Measurements from ENCODE around the gene ZBTB9.

The ZBTB9 gene

GRCh38 chr6:33432546-33432945, 21.8 kb upstream of the ZBTB9 start:
- no peaks in the 10 kb centered on the region for H3K27me3 ChIP-seq (ENCODE audit: insufficient read depth, low read length, poor library complexity, severe bottlenecking)
- H3K4me3 ChIP-seq (ENCODE audit: low read length, poor library complexity, severe bottlenecking), result no peak overlapping the region
- H3K9me3 ChIP-seq (ENCODE audit: insufficient read depth, low read depth, low read length), result no peaks in the 10 kb centered on the region
- H3K36me3 ChIP-seq (ENCODE audit: insufficient read depth, low read length), result peaks cover 14% of the 10 kb centered on the region; the same call in 1 of the 2 replicates
- H3K4me1 ChIP-seq (ENCODE audit: insufficient read depth, low read length, poor library complexity, severe bottlenecking), result peaks cover 27% of the 10 kb centered on the region
- no peak overlapping the region for H2AFZ ChIP-seq (ENCODE audit: low read length)
- H3K9me2 ChIP-seq (replicated peaks; ENCODE audit: low read depth, low read length), result no peaks in the 10 kb centered on the region
- H4K20me1 ChIP-seq (ENCODE audit: insufficient read depth, low read length, poor library complexity, severe bottlenecking), result peaks cover 13% of the 10 kb centered on the region
- H3F3A ChIP-seq (ENCODE audit: low read depth), result no peaks in the 10 kb centered on the region
- TF ChIP-seq, protein P1, sequence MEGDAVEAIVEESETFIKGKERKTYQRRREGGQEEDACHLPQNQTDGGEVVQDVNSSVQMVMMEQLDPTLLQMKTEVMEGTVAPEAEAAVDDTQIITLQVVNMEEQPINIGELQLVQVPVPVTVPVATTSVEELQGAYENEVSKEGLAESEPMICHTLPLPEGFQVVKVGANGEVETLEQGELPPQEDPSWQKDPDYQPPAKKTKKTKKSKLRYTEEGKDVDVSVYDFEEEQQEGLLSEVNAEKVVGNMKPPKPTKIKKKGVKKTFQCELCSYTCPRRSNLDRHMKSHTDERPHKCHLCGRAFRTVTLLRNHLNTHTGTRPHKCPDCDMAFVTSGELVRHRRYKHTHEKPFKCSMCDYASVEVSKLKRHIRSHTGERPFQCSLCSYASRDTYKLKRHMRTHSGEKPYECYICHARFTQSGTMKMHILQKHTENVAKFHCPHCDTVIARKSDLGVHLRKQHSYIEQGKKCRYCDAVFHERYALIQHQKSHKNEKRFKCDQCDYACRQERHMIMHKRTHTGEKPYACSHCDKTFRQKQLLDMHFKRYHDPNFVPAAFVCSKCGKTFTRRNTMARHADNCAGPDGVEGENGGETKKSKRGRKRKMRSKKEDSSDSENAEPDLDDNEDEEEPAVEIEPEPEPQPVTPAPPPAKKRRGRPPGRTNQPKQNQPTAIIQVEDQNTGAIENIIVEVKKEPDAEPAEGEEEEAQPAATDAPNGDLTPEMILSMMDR (conservative IDR thresholded peaks at IDR 0.05; ENCODE audit: low read length), result no peak
- TF ChIP-seq EZH2phosphoT487 (IDR thresholded peaks at IDR 0.05; ENCODE audit: borderline replicate concordance), result no peak
- no peak overlapping the region for H3K4me2 ChIP-seq (ENCODE audit: low read depth, low read length, poor library complexity, severe bottlenecking)
- peaks cover 13% of the 10 kb centered on the region; the same call in 1 of the 2 replicates for H3K79me2 ChIP-seq (ENCODE audit: insufficient read depth, low read length)
- H3K9ac ChIP-seq (ENCODE audit: low read depth, low read length, poor library complexity, severe bottlenecking), result no peak overlapping the region

- Histone ChIP-seq H3K4me2 (ENCODE audit: low read depth, low read length, poor library complexity, severe bottlenecking) (no peak overlapping the region), H3K9me2 (replicated peaks; ENCODE audit: low read depth, low read length) (no peaks in the 10 kb centered on the region), H3K4me3 (ENCODE audit: low read length, poor library complexity, severe bottlenecking) (no peak overlapping the region), H3K36me3 (ENCODE audit: insufficient read depth, low read length) (peaks cover 20% of the 10 kb centered on the region; the same call in 1 of the 2 replicates), H3K4me1 (ENCODE audit: insufficient read depth, low read length, poor library complexity, severe bottlenecking) (peaks cover 27% of the 10 kb centered on the region), H3K9me3 (ENCODE audit: insufficient read depth, low read depth, low read length) (no peaks in the 10 kb centered on the region), H4K20me1 (ENCODE audit: insufficient read depth, low read length, poor library complexity, severe bottlenecking) (peaks cover 12% of the 10 kb centered on the region), H3K79me2 (ENCODE audit: insufficient read depth, low read length) (peaks cover 11% of the 10 kb centered on the region; the same call in 1 of the 2 replicates), H3K9ac (ENCODE audit: low read depth, low read length, poor library complexity, severe bottlenecking) (no peak overlapping the region), H2AFZ (ENCODE audit: low read length) (no peak overlapping the region), H3F3A (ENCODE audit: low read depth) (no peaks in the 10 kb centered on the region), H3K27me3 (ENCODE audit: insufficient read depth, low read length, poor library complexity, severe bottlenecking) (no peaks in the 10 kb centered on the region)
- TF ChIP-seq, protein P1 (conservative IDR thresholded peaks at IDR 0.05; ENCODE audit: low read length), result no peak
- no peak for TF ChIP-seq EZH2phosphoT487 (IDR thresholded peaks at IDR 0.05; ENCODE audit: borderline replicate concordance)
Measured at GRCh38 chr6:33433001-33433543, 21.3 kb upstream of the ZBTB9 start.

DNA sequence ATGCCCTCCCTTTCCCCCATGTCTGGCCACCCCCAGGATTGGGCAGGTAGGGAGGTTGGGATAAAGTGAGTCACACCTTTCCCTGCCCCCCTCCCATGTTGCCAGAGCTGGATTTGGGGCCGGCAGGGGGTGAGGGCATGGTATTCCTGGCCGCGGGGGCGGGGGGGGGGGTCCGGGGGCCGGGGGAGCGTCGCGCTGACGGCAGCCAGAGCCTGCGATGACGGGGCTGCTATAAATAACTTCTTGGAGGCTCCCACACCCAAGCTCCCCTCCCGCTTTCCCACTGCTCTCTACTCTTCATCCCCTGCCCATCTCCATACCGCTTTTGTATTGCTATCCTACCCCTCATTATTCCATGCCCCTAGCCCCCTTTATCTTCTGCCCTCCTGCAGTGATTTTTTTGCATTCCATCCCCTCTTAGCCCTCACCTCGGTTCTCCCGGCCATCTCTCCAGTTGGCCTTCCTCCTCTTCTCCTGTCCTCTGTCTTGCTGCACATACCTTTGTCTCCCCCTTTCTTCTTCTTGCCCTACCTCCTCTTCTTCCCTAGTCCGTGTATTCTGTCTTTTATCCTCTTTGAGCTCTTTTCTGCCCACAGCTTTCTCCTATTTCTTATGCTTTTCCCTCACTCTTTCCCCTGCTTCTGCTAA, 20.7 kb upstream of the ZBTB9 start:
- Histone ChIP-seq H3F3A (ENCODE audit: low read depth) (no peaks in the 10 kb centered on the region), H3K9ac (ENCODE audit: low read depth, low read length, poor library complexity, severe bottlenecking) (no peak overlapping the region), H3K9me3 (ENCODE audit: insufficient read depth, low read depth, low read length) (no peaks in the 10 kb centered on the region), H3K9me2 (replicated peaks; ENCODE audit: low read depth, low read length) (no peaks in the 10 kb centered on the region), H3K79me2 (ENCODE audit: insufficient read depth, low read length) (peaks cover 6% of the 10 kb centered on the region; the same call in 1 of the 2 replicates), H3K4me1 (ENCODE audit: insufficient read depth, low read length, poor library complexity, severe bottlenecking) (peaks cover 22% of the 10 kb centered on the region), H2AFZ (ENCODE audit: low read length) (no peak overlapping the region), H3K4me2 (ENCODE audit: low read depth, low read length, poor library complexity, severe bottlenecking) (no peak overlapping the region), H3K36me3 (ENCODE audit: insufficient read depth, low read length) (peaks cover 25% of the 10 kb centered on the region; the same call in 1 of the 2 replicates), H4K20me1 (ENCODE audit: insufficient read depth, low read length, poor library complexity, severe bottlenecking) (peaks cover 11% of the 10 kb centered on the region), H3K4me3 (ENCODE audit: low read length, poor library complexity, severe bottlenecking) (no peak overlapping the region), H3K27me3 (ENCODE audit: insufficient read depth, low read length, poor library complexity, severe bottlenecking) (no peaks in the 10 kb centered on the region)
- no peak for TF ChIP-seq EZH2phosphoT487 (IDR thresholded peaks at IDR 0.05; ENCODE audit: borderline replicate concordance)
- TF ChIP-seq, protein P1 (conservative IDR thresholded peaks at IDR 0.05; ENCODE audit: low read length), result no peak
